Measurements from ENCODE around the gene RABAC1. TPM values are rescaled to one million over a fixed set of nuclear protein-coding genes. Genes with fewer than 3 reads are reported as not detected.

RABAC1 gene
- total and polyA plus RNA-seq, 2 experiments from 2014 or later, result 151 to 206 TPM

- 0 out of 3 replicates have a peak, but pooled peaks cover 3% of the 10 kb centered on the region for H3K9me3 Mint-ChIP-seq
- DNase-seq (ENCODE audit: low spot score) (no peak), ATAC-seq (no peak)
- H3K36me3 ChIP-seq (ENCODE audit: insufficient read depth), result peaks cover 3% of the 10 kb centered on the region; the same call in 1 of the 2 replicates
- H3K4me3 ChIP-seq, result no peak overlapping the region
- H3K27ac ChIP-seq (ENCODE audit: low read depth), result no peak overlapping the region
- no peaks in the 10 kb centered on the region for H3K9me2 ChIP-seq (ENCODE audit: insufficient read depth)
- no peak overlapping the region for H3K4me2 ChIP-seq
- no peak overlapping the region; the same call in 2 of the 3 replicates for H3K4me3 Mint-ChIP-seq
- peaks cover 4% of the 10 kb centered on the region; the same call in 1 of the 2 replicates for H3K4me1 ChIP-seq (ENCODE audit: insufficient read depth)
- H4K20me1 ChIP-seq (replicated peaks; ENCODE audit: insufficient read depth), result no peaks in the 10 kb centered on the region; the same call in 1 of the 2 replicates
- TF ChIP-seq NANOG (IDR thresholded peaks at IDR 0.05; ENCODE audit: borderline replicate concordance), result no peak
- TF ChIP-seq REST (IDR thresholded peaks at IDR 0.05; ENCODE audit: unreplicated experiment), result no peak
- TF ChIP-seq POLR2AphosphoS5 (IDR thresholded peaks at IDR 0.05; ENCODE audit: low read depth), result no peak
- TF ChIP-seq ZNF462 (CRISPR knock-in tag; IDR thresholded peaks at IDR 0.05), result no peak
- no peak for TF ChIP-seq STAT1 (IDR thresholded peaks at IDR 0.05; ENCODE audit: unreplicated experiment)
- no peak for TF ChIP-seq ETS1 (IDR thresholded peaks at IDR 0.05)
- TF ChIP-seq ZNF114 (CRISPR knock-in tag; IDR thresholded peaks at IDR 0.05), result no peak
- no peak for TF ChIP-seq ZNF331 (CRISPR knock-in tag; IDR thresholded peaks at IDR 0.05; ENCODE audit: low read depth)
- TF ChIP-seq JUNB (IDR thresholded peaks at IDR 0.05; ENCODE audit: unreplicated experiment), result no peak
- TF ChIP-seq CTCF (conservative IDR thresholded peaks at IDR 0.05; ENCODE audit: low read depth in 2 of 2), result no peak
- TF ChIP-seq EZH2 (IDR thresholded peaks at IDR 0.05; ENCODE audit: low read depth, unreplicated experiment), result no peak
- TF ChIP-seq EZH2phosphoT487 (IDR thresholded peaks at IDR 0.05; ENCODE audit: unreplicated experiment), result no peak
- TF ChIP-seq CREB1 (CRISPR knock-in tag; IDR thresholded peaks at IDR 0.05; ENCODE audit: low read depth), result no peak
- peaks cover 10% of the 10 kb centered on the region for H3K36me3 Mint-ChIP-seq (ENCODE audit: low read depth)
- H2AFZ ChIP-seq, result no peak overlapping the region
- no peak overlapping the region for H3K27ac Mint-ChIP-seq
- H3K27me3 ChIP-seq (ENCODE audit: insufficient read depth), result peaks cover 68% of the 10 kb centered on the region
- peaks cover 20% of the 10 kb centered on the region for H3K4me1 Mint-ChIP-seq
- no peaks in the 10 kb centered on the region for H3F3A ChIP-seq (replicated peaks; ENCODE audit: low read depth)
- no peaks in the 10 kb centered on the region for H3K79me2 ChIP-seq (replicated peaks; ENCODE audit: insufficient read depth)
- H3K27me3 Mint-ChIP-seq (ENCODE audit: insufficient read depth, low read depth, poor library complexity), result peaks cover 54% of the 10 kb centered on the region
Observed at GRCh38 chr19:41910240-41910991, 48.7 kb downstream of the RABAC1 start.
